Retinal pigment epithelial cell (primary cell): Measurements from ENCODE around the gene CEND1.

Source experiments
- DNase-seq: peaks from one replicate; pipeline ENCODE4 v3.0.0-alpha.2; 2010; ENCODE audit warnings: low read depth
- H3K4me3 ChIP-seq: 2 replicates; pipeline ENCODE4 v1.5.1; 2011; ENCODE audit warnings: mild to moderate bottlenecking, low read length, control low read depth, moderate library complexity
- TF ChIP-seq, protein P1 (sequence below): conservative IDR thresholded peaks from 2 replicates; pipeline ENCODE4 v1.5.1; 2011; ENCODE audit warnings: low read depth, low read length, control low read depth, inconsistent platforms

CEND1 gene

GRCh38 chr11:789943-790342 lies at the start of gene CEND1:
Gene CEND1 (minus strand): TSS chr11:790090. CDS start chr11:788576, 1,514 bp downstream.
- DNase-seq, result no peak
- H3K4me3 ChIP-seq, result peak within 1 kb of the TSS; percentile 44
- TF ChIP-seq, protein P1, sequence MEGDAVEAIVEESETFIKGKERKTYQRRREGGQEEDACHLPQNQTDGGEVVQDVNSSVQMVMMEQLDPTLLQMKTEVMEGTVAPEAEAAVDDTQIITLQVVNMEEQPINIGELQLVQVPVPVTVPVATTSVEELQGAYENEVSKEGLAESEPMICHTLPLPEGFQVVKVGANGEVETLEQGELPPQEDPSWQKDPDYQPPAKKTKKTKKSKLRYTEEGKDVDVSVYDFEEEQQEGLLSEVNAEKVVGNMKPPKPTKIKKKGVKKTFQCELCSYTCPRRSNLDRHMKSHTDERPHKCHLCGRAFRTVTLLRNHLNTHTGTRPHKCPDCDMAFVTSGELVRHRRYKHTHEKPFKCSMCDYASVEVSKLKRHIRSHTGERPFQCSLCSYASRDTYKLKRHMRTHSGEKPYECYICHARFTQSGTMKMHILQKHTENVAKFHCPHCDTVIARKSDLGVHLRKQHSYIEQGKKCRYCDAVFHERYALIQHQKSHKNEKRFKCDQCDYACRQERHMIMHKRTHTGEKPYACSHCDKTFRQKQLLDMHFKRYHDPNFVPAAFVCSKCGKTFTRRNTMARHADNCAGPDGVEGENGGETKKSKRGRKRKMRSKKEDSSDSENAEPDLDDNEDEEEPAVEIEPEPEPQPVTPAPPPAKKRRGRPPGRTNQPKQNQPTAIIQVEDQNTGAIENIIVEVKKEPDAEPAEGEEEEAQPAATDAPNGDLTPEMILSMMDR, result no peak

DNA sequence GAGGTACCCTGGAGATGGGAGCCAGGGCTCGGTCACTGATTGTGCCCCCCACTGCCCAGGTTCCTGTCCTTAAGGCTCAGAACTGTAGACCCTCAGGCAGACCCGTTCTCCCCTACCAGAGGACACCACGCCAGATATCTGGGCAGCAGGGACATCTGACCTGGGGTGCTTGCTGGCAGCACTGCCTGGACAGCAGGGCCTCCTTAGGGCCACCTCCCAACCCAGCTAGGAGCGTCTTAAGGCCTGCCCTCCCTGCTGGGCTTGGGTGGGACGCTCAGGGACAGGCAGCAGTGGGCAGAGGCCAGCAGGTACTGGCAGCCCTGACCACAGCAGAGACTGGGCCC lies 49.4 kb upstream of the CEND1 start:
- no peak for DNase-seq
- no peak overlapping the region for H3K4me3 ChIP-seq
- TF ChIP-seq, protein P1, result no peak

- TF ChIP-seq, protein P1, result peak; percentile 31
- DNase-seq, result no peak
- H3K4me3 ChIP-seq, result no peak overlapping the region
Measured at GRCh38 chr11:838441-839279, 48.8 kb upstream of the CEND1 start.

- TF ChIP-seq, protein P1, result no peak
- no peak for DNase-seq
- no peak overlapping the region for H3K4me3 ChIP-seq
Measured at GRCh38 chr11:837990-838307, 48.1 kb upstream of the CEND1 start.

DNA sequence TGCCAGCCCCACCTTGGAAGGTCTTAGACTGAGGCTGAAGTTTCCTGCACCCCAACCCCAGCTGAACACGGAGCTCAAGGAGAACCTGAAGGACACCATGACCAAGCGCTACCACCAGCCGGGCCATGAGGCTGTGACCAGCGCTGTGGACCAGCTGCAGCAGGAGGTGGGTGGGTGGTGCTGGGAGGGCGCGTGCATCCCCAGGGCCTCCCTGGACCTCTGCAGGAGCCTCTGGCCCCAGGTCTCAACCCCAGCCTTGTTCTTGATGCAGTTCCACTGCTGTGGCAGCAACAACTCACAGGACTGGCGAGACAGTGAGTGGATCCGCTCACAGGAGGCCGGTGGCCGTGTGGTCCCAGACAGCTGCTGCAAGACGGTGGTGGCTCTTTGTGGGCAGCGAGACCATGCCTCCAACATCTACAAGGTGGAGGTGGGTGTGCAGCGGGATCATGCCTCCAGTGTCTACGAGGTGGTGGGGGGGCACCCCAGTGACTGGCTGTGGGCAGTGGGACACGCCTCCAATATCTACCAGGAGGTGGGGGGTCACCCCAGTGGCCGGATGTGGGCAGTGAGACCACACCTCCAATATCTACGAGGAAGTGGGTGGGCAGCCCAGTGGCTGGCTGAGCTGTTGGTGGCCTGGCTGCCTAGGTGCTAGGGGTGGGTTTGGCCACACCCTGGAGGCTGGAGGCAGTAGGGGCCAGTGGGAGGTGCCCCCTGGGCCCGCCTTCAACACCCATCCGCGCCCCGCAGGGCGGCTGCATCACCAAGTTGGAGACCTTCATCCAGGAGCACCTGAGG lies 47.5 kb upstream of the CEND1 start:
- no peak for DNase-seq
- H3K4me3 ChIP-seq, result no peak overlapping the region
- TF ChIP-seq, protein P1, result no peak

GRCh38 chr11:836700-837099 lies 46.8 kb upstream of the CEND1 start:
- no peak overlapping the region for H3K4me3 ChIP-seq
- TF ChIP-seq, protein P1, result no peak
- DNase-seq, result no peak
